PC-3 (cell line): ENCODE data around the gene IDH3G. TPM values are rescaled to one million over a fixed set of nuclear protein-coding genes. Genes with fewer than 3 reads are reported as not detected.

Source experiments
- ATAC-seq: fragments of 200-7000 bp; cut with Tn5 transposase; 2 replicates; pipeline ENCODE4 v1.9.1; 2020; ENCODE audit warnings: mild to moderate bottlenecking, moderate library complexity
- BruUV-seq: library from RNA; stranded (reverse); fragments of 400-500 nt; replicated peaks from 2 replicates; lab custom pipeline; 2021; lab: Mats Ljungman, UMichigan
- CTCF ChIA-PET: fragments of 300-600 bp; sonication (Branson Sonifier 250); formaldehyde crosslinking; loops from one replicate; lab custom pipeline; 2022; ENCODE audit warnings: antibody characterized with exemption; lab: Charles Lee
- POLR2A ChIA-PET: fragments of 300-600 bp; sonication (Branson Sonifier 250); formaldehyde crosslinking; loops from one replicate; lab custom pipeline; 2022; ENCODE audit warnings: antibody characterized with exemption; ENCODE audit not compliant: unreplicated experiment; lab: Charles Lee
- DNase-seq: peaks from one replicate; pipeline ENCODE4 v3.0.0-alpha.2; 2015
- H2AFZ ChIP-seq: fragments of 300-600 bp; sonication (generic); 2 replicates; pipeline ENCODE4 v1.6.0; 2016; ENCODE audit warnings: antibody characterized with exemption, low read length
- H3F3A ChIP-seq: fragments of 300-600 bp; sonication (generic); one replicate; pipeline ENCODE4 v1.6.0; 2017; ENCODE audit warnings: antibody characterized with exemption, low read length, control low read depth, mild to moderate bottlenecking; ENCODE audit not compliant: unreplicated experiment
- H3K27ac ChIP-seq: fragments of 300-600 bp; sonication (generic); 2 replicates; pipeline ENCODE4 v1.5.1; 2016; ENCODE audit warnings: mild to moderate bottlenecking, low read length
- H3K27me3 ChIP-seq: fragments of 300-600 bp; sonication (generic); 2 replicates; pipeline ENCODE4 v1.6.1; 2016; ENCODE audit warnings: low read length, mixed read lengths
- H3K36me3 ChIP-seq: fragments of 300-600 bp; sonication (generic); 2 replicates; pipeline ENCODE4 v1.6.1; 2016; ENCODE audit warnings: low read depth, mixed run types, low read length, mixed read lengths
- H3K4me1 ChIP-seq: fragments of 300-600 bp; sonication (generic); 2 replicates; pipeline ENCODE4 v1.5.1; 2016; ENCODE audit warnings: low read length; ENCODE audit not compliant: insufficient read depth
- H3K4me2 ChIP-seq: fragments of 300-600 bp; sonication (generic); 2 replicates; pipeline ENCODE4 v1.6.0; 2016; ENCODE audit warnings: low read length
- H3K4me3 ChIP-seq: fragments of 300-600 bp; sonication (generic); 2 replicates; pipeline ENCODE4 v1.5.1; 2016; ENCODE audit warnings: mild to moderate bottlenecking, low read length, mixed read lengths
- H3K79me2 ChIP-seq: fragments of 300-600 bp; sonication (generic); 2 replicates; pipeline ENCODE4 v1.6.1; 2017; ENCODE audit warnings: low read length, mixed read lengths
- H3K9ac ChIP-seq: fragments of 300-600 bp; sonication (generic); 2 replicates; pipeline ENCODE4 v1.6.0; 2016; ENCODE audit warnings: mild to moderate bottlenecking, low read length
- H3K9me2 ChIP-seq: fragments of 300-600 bp; sonication (generic); replicated peaks from 2 replicates; pipeline ENCODE4 v1.6.1; 2016; ENCODE audit warnings: mixed run types, low read length, mixed read lengths
- H3K9me3 ChIP-seq: fragments of 300-600 bp; sonication (generic); 2 replicates; pipeline ENCODE4 v1.6.1; 2016; ENCODE audit warnings: low read length, mixed read lengths
- H4K20me1 ChIP-seq: fragments of 300-600 bp; sonication (generic); 2 replicates; pipeline ENCODE4 v1.6.1; 2016; ENCODE audit warnings: low read length, mixed read lengths
- CTCF ChIP-seq: fragments of 300-600 bp; sonication (generic); conservative IDR thresholded peaks from 2 replicates; pipeline ENCODE4 v1.5.1; 2017; ENCODE audit warnings: antibody characterized with exemption, low read depth, mild to moderate bottlenecking, low read length
- EZH2 ChIP-seq: fragments of 300-600 bp; sonication (generic); IDR thresholded peaks from one replicate; pipeline ENCODE4 v1.6.1; 2017; ENCODE audit warnings: antibody characterized with exemption, mild to moderate bottlenecking, low read length; ENCODE audit not compliant: unreplicated experiment
- EZH2phosphoT487 ChIP-seq: fragments of 300-600 bp; sonication (generic); IDR thresholded peaks from 2 replicates; pipeline ENCODE4 v1.6.1; 2018; ENCODE audit warnings: mild to moderate bottlenecking, antibody characterized with exemption, low read length, borderline replicate concordance
- intact Hi-C: fragments of 100-400 bp; cut with micrococcal nuclease; formaldehyde crosslinking; loops from 2 replicates; pipeline ENCODE4 v1.9.0; 2023
- total RNA-seq: library from RNA; depleted of rRNA; stranded (reverse); fragments of >200 nt; gene quantifications from 2 replicates; pipeline ENCODE4 v1.2.3, GENCODE V29; 2014

Gene IDH3G
- total RNA-seq, 1 experiment from 2014 or later, result 104 TPM

GRCh38 chrX:153800746-153801145 is 6.6 kb upstream of the IDH3G start:
- ATAC-seq (peak; percentile 34; the same call in 1 of the 2 replicates), DNase-seq (no peak)
- Histone ChIP-seq H3K27me3 (no peaks in the 10 kb centered on the region), H3K79me2 (peaks cover 10% of the 10 kb centered on the region), H4K20me1 (no peaks in the 10 kb centered on the region), H3K4me2 (no peak overlapping the region), H3K4me3 (no peak overlapping the region), H3K9me3 (no peaks in the 10 kb centered on the region), H3K27ac (no peak overlapping the region), H3K4me1 (peaks cover 6% of the 10 kb centered on the region), H3K36me3 (peaks cover 8% of the 10 kb centered on the region; the same call in 1 of the 2 replicates), H2AFZ (no peak overlapping the region), H3F3A (no peaks in the 10 kb centered on the region), H3K9me2 (no peaks in the 10 kb centered on the region), H3K9ac (no peak overlapping the region)
- ChIA-PET POLR2A (no interaction called here), CTCF (no interaction called here)
- BruUV-seq, result no TSS peak
- intact Hi-C loops, result no loop called here
- TF ChIP-seq CTCF (no peak), EZH2 (no peak), EZH2phosphoT487 (no peak)

GRCh38 chrX:153800177-153800722 is 6.1 kb upstream of the IDH3G start:
- BruUV-seq, result no TSS peak
- TF ChIP-seq CTCF, result no peak
- TF ChIP-seq EZH2, result no peak
- no peak for TF ChIP-seq EZH2phosphoT487

GRCh38 chrX:153799326-153799725 is 5.2 kb upstream of the IDH3G start:
- Histone ChIP-seq H3K27ac (no peak overlapping the region), H3K79me2 (peaks cover 24% of the 10 kb centered on the region), H3F3A (no peaks in the 10 kb centered on the region), H3K9me2 (no peaks in the 10 kb centered on the region), H3K36me3 (peaks cover 8% of the 10 kb centered on the region; the same call in 1 of the 2 replicates), H3K4me1 (peaks cover 11% of the 10 kb centered on the region), H3K27me3 (no peaks in the 10 kb centered on the region), H2AFZ (no peak overlapping the region), H3K4me2 (no peak overlapping the region), H3K9me3 (no peaks in the 10 kb centered on the region), H4K20me1 (no peaks in the 10 kb centered on the region), H3K9ac (no peak overlapping the region), H3K4me3 (no peak overlapping the region)
- no peak for ATAC-seq
- intact Hi-C loops, result no loop called here
- POLR2A ChIA-PET, result no interaction called here
- TF ChIP-seq CTCF (no peak), EZH2phosphoT487 (no peak), EZH2 (no peak)
- no peak for DNase-seq
- BruUV-seq, result no TSS peak
- CTCF ChIA-PET, result no interaction called here

More at GRCh38 chrX:153800177-153800722, 6.1 kb upstream of the IDH3G start:
- Histone ChIP-seq H3K9me2 (no peaks in the 10 kb centered on the region), H3K79me2 (peaks cover 15% of the 10 kb centered on the region), H3K9ac (no peak overlapping the region), H3K27ac (no peak overlapping the region), H3K4me2 (no peak overlapping the region), H3K27me3 (no peaks in the 10 kb centered on the region), H3F3A (no peaks in the 10 kb centered on the region), H3K9me3 (no peaks in the 10 kb centered on the region), H3K4me1 (peaks cover 11% of the 10 kb centered on the region), H2AFZ (no peak overlapping the region), H3K4me3 (no peak overlapping the region), H4K20me1 (no peaks in the 10 kb centered on the region), H3K36me3 (peaks cover 8% of the 10 kb centered on the region; the same call in 1 of the 2 replicates)
- DNase-seq (no peak), ATAC-seq (peak; percentile 12; the same call in 1 of the 2 replicates)
- POLR2A ChIA-PET, result no interaction called here
- intact Hi-C loops, result no loop called here
- CTCF ChIA-PET, result no interaction called here
